HG02938 (cell line): ENCODE results near the gene ETV4.

Experiments used
- ATAC-seq: cut with Tn5 transposase; IDR thresholded peaks from one replicate; pipeline ENCODE4 v1.9.1; 2021; ENCODE audit warnings: mild to moderate bottlenecking, moderate library complexity; ENCODE audit not compliant: unreplicated experiment

The ETV4 gene

DNA sequence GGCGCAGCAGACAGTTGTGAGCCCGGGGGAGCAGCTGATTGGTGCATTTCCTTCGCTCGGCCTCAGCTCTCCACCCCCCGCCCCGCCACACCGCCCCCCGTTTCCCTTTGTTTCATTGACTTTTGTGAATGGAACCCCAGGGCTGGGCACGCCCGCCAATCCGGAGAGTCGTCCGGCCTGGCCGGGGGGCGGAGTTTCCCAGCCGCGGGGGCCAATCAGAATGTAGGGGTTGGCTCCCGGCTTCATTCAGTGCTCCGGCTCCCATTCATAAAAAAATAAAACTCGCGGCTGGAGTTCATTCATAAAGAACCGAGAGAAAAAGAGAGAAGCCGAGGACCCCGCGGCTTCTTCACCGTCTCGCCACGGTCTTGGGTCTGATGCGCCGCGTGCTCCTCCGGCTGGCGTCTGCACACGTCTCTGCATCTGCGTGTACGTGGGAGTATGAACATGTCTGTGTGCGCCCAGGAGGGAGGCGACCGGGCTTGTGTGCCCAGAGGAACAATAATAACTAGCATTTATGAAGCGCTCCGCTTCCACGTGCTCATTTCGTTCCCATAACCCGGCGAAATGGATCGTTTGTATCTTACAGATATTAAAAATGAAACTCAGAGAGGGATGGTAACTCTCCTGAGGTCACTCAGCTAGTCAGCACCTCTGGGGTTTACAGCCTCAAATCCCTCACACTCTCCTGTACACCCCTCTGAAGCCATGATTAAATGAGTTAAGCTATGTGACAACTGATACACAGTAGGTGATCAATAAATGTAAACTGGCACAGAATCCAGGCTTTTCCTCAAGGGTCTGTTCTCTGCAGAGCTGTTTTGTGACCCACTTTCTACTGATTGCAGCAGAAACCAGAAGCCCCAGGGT is at the start of gene ETV4:
Gene ETV4 (minus strand): TSS at position 22 of the 870 bp plus-strand sequence. CDS start 723 bp downstream, outside the sequence.
- peak; percentile 74 for ATAC-seq

DNA sequence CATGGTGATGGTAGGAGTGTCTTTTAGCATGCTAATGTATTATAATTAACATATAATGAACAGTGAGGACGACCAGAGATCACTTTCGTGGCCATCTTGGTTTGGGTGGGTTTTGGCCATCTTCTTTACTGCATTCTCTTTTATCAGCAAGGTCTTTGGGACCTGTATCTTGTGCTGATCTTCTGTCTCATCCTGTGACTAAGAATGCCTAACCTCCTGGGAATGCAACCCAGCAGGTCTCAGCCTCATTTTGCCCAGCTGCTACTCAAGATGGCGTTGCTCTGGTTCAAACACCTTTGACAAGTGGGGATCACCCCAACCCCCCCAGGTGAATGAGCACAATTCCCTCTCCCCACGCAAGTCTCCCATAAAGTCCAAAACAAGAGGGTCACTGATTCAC is 49.3 kb upstream of the ETV4 start:
- no peak for ATAC-seq

DNA sequence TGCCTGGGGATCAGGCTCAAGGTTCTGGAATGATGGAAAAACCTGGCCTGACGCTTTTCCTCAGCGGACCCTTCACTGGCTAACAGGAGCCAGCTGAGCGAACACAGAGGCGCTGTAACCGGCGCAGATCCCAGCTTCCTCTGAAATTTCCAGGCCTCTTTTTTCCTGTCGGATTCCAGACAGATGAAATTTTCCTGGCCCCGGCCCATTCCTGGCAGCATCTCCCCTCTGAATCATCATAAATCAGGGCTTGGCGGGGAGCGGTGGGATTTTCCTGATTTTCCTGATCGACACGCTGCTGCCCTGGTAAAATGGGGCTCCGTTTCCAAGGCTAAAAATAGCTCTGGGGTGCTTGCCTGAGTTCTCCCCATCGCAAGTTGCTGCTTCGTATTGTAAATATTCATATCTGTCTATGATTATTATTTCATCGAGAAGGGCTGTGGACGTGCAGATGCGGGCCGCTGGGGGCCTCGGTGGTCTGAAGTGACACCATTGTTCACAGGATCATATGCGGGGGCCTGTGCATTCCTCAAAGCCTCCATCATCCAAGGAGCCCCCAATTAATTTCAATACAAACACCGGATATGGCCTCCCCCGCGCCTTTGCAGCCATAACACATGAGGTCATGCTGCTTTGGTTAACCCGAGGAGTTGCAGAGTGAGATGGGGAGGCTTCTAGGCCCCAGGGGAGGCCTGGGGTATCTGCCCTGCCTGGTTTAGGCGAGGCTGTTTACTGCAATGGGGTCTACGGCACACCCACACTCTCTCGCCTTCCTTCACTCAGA is 45.8 kb upstream of the ETV4 start:
- ATAC-seq = no peak

DNA sequence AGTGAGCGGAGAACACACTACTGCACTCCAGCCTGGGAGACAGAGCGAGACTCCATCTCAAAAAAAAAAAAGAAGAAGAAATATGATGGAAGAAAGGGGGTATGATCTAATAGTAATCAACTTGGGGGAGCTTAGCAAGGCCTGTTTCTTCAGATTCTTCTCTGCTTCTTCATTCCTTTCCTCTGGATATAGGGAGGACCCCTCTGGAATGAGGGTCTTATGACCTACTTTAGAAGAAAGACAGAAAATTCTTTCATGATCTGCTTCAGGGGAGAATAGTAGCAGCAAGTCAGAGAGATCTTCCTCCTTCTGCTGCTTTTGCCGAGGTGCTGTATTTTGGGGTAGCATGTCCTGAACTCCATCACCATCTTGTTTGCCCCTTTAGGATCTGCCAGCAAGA is 44.9 kb upstream of the ETV4 start:
- ATAC-seq = no peak

DNA sequence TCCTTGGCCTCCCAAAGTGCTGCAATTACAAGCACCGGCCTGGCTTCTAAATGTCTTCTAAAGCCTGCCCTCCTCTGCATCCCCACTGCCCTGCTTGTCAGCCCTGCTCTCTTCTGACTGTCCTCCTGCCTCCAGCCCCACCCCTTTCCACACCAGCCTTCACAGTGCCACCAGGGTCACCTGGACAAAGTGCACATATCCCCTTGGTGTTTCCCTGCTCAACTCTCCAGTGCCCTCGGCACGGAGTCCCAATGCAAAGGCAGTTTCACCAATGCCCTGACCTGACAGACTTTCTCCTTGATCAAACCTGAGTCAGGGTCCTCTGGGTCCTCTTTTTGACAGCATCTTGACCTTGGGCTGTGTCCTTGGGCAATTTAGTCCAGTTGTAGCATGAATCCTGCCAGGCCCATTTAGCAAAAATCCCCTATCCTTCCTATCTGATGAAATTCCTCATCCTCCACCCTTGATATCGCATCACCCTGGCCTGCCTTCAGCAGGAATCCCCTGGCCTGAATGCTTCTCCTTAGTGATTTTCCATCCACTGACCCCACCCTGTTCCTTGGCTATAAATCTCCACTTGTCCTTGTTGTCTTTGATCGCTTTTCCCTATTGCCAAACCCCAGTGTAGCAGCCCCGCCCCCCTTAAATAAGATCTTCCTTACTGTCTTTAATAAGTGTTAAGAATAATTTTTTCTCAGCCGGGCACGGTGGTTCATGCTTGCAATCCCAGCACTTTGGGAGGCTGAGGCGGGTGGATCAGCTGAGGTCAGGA is 42.7 kb upstream of the ETV4 start:
- ATAC-seq = no peak

DNA sequence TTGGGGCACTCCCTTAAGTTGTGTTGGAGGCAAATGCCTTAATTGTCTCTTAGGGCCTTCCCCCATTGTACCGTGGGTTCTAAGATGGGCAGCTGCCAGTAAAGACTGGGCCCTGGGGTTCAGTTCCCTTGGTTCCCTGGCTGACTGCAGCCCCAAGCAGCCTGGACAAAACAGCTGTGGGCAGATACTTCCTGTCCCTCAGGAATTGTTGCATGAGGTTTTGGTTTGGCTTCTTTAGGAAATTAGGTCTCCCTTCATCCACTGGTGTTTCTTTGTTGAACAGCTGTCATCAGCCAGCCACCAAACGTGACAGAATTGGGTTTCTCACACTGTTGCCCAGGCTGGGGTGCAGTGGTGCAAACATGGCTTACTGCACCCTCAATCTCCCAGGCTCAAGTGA is 42.0 kb upstream of the ETV4 start:
- ATAC-seq = no peak

DNA sequence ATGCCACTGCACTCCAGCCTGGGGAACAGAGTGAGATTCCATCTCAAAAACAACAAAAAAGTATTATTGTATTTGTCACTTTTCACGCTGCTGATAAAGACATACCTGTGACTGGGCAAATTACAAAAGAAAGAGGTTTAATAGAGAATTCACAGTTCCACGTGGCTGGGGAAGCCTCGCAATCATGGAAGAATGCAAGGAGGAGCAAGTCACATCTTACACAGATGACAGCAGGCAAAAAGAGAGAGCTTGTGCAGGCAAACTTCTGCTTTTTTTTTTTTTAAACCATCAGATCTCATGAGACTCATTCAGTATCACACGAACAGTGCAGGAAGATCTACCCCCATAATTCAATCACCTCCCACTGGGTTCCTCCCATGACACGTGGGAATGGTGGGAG is 41.5 kb upstream of the ETV4 start:
- ATAC-seq = no peak

DNA sequence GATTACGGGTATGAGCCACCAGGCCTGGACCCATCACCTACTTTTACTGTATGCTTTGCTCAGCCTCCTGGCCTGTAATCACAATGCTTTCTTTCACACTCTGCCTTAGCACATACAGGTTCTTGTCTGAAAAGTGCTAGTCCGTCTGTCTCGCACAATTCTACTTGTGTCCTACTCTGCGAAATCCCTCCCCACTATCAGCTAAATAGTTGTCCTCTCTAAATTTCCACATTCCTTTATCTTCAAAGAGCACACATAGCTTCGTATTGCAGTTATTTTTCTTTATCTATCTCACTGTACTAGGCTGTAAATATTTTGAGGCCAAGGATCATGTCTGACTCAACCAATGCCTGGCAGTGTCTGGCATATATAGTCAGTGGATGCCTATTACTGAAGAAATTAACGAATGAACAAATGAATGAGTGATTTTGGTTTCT is 38.5 kb upstream of the ETV4 start:
- no peak for ATAC-seq

DNA sequence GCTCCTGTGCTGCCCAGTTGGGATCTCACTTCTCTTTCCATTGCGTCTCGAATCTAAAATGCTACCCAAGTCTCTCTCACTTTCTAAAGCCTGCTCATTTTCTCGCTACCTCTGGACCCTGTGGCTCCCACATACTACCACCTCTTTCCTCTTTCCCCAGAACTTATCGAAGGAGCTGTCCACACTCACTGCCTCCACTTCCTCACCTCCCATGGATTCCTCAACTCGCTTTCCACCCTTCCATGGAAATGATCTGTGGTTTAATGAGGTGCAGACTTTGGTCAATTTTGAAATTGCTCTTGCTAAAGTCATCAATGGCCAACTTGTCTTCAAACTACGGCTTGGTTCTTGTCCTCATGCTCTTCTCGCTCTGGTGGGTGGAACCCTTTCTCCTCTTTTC is 37.2 kb upstream of the ETV4 start:
- ATAC-seq = no peak

DNA sequence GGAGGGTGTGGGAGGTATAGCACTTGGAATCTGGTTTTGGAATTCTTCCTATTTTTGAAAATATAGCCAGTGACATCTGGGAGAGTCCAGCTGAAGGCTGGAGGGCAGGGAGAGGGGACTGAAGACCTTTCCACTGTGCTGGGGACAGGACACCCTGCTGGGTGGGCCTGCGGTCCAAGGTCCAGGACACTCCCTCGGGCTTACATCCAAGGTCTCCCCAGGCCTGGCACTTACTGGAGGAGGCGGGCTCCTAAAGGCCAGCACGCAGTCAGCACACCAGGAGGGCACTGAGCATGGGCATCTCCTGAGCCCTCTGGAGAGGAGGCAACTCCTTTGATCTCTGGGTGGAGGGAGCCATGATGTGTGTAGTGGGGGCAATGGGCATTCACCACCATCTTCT is 35.5 kb upstream of the ETV4 start:
- ATAC-seq = no peak

DNA sequence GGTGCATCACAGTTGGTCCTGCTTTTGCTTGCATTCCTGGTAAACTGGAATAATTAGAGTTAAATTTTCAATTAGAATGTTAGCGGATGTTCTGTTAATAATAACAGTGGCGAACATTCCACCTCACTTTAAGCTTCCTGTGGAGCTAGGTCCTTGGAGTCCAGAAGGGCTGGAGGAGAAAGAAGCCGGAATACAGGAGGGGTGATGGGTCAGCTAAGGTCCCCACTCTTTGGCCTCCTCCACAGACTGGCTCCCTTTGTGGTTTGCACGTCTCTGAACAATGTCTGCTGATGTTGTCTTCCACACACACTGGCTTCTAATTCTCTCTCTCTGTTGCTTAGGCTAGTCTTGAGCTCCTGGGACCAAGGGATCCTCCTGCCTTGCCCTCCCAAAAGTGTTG is 35.0 kb upstream of the ETV4 start:
- no peak for ATAC-seq

DNA sequence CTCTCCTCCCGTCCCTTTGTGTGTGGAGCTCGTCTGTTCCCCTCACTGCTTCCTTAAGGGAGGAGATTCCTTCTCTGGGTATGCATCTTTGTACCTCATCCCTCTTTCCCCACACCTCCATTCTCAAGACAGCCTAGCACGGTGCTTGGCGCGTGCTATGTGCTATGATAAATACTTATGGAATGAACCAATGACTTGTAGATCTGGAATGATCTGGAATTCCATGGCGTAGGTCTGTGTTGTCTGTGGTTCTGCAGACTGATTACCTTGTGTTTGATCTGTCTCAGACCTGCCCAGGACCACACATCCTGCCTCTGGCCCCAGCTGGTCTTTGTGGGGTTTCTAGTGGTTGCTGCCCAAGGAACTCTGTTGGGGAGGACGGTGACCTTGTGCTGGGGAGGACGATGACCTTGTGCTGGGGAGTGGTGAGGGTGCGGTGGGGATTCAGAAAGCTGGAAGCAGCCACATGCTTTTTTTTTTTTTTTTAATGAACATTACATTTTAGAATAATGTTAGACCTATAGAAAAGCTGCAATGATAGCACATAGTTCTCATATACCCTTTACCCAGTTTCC is 33.5 kb upstream of the ETV4 start:
- no peak for ATAC-seq

DNA sequence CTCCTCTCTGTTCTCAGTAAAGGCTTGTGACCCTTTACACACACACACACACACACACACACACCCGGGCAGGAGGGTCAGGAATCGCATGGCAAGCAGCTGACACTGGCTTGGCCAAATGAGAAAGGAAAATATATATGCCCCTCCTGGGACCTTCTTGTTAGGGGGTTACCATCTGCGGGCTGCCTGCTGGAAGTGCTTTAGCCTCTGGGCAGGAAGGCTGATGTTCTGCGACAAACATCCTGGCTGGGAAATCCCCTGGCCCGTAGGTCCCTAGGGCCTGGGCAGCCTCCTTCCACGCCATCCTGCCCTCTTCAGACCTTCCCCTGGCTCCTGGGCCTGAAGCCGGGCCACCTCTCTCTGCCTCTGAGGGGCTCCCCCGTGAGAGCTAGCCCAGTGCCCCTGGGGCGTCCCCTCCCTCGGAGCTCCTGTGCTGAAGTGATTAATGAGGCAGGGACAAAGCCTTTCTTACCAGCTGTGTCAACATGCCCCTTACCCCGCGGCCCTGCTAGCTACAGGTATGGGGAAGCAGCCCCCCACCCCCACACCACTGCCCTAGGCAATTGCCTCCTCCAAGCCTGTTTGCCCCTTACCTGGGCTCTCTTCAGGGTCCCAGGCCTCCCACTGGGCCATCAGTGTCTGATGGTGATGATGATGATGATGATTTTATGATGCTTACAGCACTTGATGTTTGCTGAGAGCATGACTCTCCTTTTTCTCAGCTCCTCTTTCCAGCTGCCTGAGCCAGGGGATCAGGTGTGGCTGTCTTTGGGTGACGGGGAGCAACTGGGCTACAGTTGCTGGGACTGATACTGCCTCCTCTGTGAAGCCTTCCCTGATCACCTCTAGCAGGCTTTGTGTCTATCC is 32.8 kb upstream of the ETV4 start:
- ATAC-seq = peak; percentile 42

DNA sequence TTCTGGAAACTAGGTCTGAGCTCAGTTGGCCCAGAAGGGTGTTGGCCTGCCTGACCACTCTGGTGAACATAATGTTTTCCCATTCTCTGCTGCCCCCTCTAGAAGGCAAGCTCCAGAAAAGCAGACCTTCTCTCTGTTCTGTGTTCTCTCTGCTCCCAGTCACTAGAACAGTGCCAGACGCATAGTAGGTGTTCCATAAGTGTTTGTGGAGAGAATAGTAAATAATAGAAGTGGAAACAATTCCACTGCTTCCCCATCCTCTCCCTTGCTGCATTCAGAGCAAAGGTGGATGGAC is 32.2 kb upstream of the ETV4 start:
- no peak for ATAC-seq

DNA sequence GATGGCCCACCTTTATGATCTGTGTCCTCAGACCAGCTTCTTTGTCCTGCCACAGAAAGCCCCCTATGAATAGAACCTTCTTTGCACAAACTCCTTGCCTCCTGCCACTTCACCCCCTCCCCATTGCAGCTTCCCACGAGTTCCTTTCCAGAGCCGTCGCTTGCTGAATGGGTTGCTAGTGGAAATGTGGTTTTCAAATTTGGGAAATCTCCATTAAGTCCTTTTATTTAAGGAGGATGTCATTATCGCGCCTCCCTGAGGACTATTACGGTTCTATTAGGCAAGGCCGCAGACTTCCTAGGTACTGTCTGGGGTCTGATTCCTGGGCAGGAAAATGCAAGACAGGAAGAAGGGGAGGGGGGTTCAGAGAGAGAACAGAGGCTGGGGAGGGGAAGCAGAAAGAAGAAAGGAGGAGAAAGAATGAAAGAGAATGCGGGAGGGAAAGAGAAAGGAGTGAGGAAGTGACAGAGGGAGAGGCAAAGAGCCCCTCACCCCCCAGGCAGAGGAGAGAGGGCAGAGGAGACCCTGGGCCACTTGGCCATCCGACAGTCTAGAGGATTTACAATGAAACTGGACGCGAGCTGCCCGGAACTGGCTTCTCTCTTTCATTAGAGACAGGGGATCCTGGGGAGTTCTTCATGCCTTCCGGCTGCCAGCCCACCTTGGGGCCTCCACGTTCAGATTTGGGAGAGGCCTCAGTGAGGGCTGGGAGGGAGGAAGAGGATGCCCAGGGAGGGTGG is 31.7 kb upstream of the ETV4 start:
- ATAC-seq = no peak

DNA sequence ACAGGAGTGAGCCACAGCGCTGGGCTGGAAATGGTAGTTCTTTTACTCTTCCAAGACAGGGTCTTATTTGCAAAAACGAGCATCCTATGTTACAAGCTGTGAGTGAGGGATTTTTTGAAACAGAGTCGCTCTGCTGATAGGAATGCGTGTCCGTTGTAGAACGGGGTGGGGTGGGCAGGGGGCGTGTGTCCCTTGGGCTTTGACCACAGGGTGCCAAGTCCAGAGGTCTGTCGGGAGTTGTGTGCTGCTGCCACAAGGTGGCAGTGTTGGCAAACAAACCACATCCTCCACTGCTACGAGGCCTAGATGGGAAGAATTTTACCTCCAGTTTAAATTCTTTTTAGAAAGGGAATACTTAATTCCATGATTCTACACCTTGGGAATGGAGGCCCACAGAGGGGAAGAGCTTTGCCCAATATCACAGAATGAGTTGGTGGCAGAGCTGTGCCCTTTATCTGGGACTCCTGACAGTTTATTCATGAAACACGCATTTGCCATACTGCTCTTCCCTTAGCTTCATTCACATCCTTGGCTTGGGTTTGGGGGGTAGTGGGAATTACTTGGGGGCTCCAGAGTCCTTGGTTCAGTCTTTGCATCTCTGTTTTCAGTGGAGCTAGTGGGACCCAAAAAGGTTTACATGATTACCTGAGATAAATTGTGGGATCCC is 30.6 kb upstream of the ETV4 start:
- ATAC-seq = no peak

DNA sequence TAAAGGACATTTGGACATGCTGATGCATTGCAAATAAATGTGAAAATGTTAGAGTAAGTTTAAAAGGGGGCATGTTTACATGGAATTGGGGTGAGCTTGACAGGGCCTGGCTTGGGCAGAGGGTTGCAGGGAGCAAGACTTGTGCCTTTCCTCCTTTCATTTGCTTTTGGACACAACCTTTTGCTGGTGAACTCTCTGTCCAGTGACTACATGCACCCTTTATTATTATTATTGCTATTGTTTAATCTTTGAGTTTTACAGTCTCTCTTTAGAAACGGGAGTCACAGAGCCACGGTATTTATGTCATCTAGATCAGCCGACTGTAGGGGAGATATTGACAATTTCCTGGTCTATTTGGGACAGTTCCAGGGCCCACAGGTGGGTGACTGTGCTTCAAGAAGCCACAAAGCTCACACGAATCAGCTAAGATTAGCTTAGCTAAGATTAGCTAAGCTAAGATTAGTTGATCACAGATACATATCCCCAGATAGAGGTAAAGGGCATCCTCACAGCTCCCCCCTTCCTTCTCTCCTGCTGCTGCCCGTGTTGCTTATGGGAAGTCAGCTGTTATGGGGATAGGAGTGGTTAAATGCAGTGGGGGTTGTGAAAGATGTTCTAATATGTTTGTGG is 28.9 kb upstream of the ETV4 start:
- ATAC-seq = no peak

DNA sequence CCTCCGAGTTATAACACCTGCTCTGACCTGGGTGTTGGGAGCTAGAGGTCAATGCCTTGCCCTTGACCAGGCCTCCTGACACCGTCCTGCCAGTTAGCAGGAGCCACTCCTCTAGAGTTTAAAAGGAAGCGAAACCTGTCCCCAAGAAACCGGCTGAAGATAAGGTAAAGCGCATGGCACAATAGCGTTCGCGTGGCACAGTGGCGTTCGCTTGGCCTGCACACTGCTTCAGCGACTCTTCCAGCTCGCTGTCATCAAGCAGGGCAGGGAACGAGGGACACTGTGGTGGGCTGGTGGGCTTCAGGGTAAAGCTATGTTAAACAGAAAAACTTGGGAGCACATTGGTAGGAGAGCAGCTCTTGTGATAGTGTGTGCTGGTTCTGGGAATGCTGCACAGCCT is 28.2 kb upstream of the ETV4 start:
- ATAC-seq = no peak
